Kidney capillary endothelial cell (primary cell): ENCODE results near the gene PLEK.
"Not testable (repeated sequence)": the region's sequence is repeated elsewhere in the genome, so short reads cannot be mapped to it uniquely, and the experiment has no call there.

ENCODE experiments used
- DNase-seq: peaks from one replicate; pipeline ENCODE4 v3.0.0-alpha.2; 2018; ENCODE audit warnings: low spot score

PLEK gene

GRCh38 chr2:68365087-68365486 is at the start of gene PLEK:
Gene PLEK, plus strand, starts transcription at chr2:68365282. Its CDS starts 70 bp downstream, at chr2:68365352.
- DNase-seq: no peak

GRCh38 chr2:68316111-68316510 is 49.0 kb upstream of the PLEK start:
- no peak for DNase-seq

GRCh38 chr2:68317971-68318913 is 46.8 kb upstream of the PLEK start:
- DNase-seq: peak; percentile 29

- no peak for DNase-seq
Measured at GRCh38 chr2:68318914-68319397, 46.1 kb upstream of the PLEK start.

- peak; percentile 92 for DNase-seq
Measured at GRCh38 chr2:68319398-68320117, 45.5 kb upstream of the PLEK start, which contains the start of gene CNRIP1. Gene CNRIP1, minus strand, starts transcription at chr2:68319949. Its CDS starts 549 bp downstream, at chr2:68319400.

GRCh38 chr2:68320118-68320641 is 44.9 kb upstream of the PLEK start:
- DNase-seq: no peak

GRCh38 chr2:68325056-68325455 is 40.0 kb upstream of the PLEK start:
- no peak for DNase-seq

- DNase-seq: no peak
Measured at GRCh38 chr2:68328901-68329300, 36.2 kb upstream of the PLEK start.

GRCh38 chr2:68330691-68331090 is 34.4 kb upstream of the PLEK start:
- peak; percentile 10 for DNase-seq

GRCh38 chr2:68333009-68333408 is 32.1 kb upstream of the PLEK start:
- no peak for DNase-seq

- DNase-seq: no peak
Measured at GRCh38 chr2:68333931-68334330, 31.2 kb upstream of the PLEK start.

GRCh38 chr2:68336192-68336591 is 28.9 kb upstream of the PLEK start:
- no peak for DNase-seq

GRCh38 chr2:68340226-68341061 is 24.6 kb upstream of the PLEK start:
- no peak for DNase-seq

- DNase-seq: no peak
Measured at GRCh38 chr2:68341062-68341329, 24.1 kb upstream of the PLEK start.

- no peak for DNase-seq
Measured at GRCh38 chr2:68341583-68341982, 23.5 kb upstream of the PLEK start.

- no peak for DNase-seq
Measured at GRCh38 chr2:68342470-68342869, 22.6 kb upstream of the PLEK start.

- DNase-seq: no peak
Measured at GRCh38 chr2:68344031-68344430, 21.1 kb upstream of the PLEK start.

GRCh38 chr2:68345129-68345875 is 19.8 kb upstream of the PLEK start:
- no peak for DNase-seq

GRCh38 chr2:68349091-68349490 is 16.0 kb upstream of the PLEK start:
- not testable (repeated sequence) for DNase-seq

- DNase-seq: no peak
Measured at GRCh38 chr2:68351997-68352396, 13.1 kb upstream of the PLEK start.
